Neural cell (in vitro differentiated cells): ENCODE results near the gene GSDMA. TPM values are rescaled to one million over a fixed set of nuclear protein-coding genes. Genes with fewer than 3 reads are reported as not detected.

Source experiments
- polyA plus RNA-seq: library from polyadenylated mRNA; depleted of rRNA; stranded (reverse); fragments of >200 nt; gene quantifications from 2 replicates; pipeline ENCODE4 v1.2.3, GENCODE V29; 2014
- small RNA-seq, 3 experiments: library from RNA; depleted of rRNA; stranded (forward); fragments of <200 nt; gene quantifications; one replicate each; pipeline ENCODE3, GENCODE V24; 2012

The GSDMA gene
- polyA plus RNA-seq, 1 donor from 2014 or later = not detected

Small RNA genes within 50 kb of the gene (small RNA-seq; reads per million reads assigned to genes)
- gene SNORD124 = 76.8 to 93.3 (median 84.2) reads per million in 3 experiments

Other genes starting within 250 kb of the GSDMA start
- gene MIEN1, start 232.5 kb upstream of the GSDMA start, polyA plus RNA-seq = 104 and 106 TPM in 2 replicates
- not detected in 2 replicates for gene GRB7, start 225.1 kb upstream of the GSDMA start, polyA plus RNA-seq
- gene IKZF3, start 98.7 kb upstream of the GSDMA start, polyA plus RNA-seq = not detected in 2 replicates
- gene ZPBP2, start 94.8 kb upstream of the GSDMA start, polyA plus RNA-seq = not detected in 2 replicates
- 22.7 and 40.2 TPM in 2 replicates for gene GSDMB, start 44.4 kb upstream of the GSDMA start, polyA plus RNA-seq
- gene ORMDL3, start 35.4 kb upstream of the GSDMA start, polyA plus RNA-seq = 90.1 and 97.1 TPM in 2 replicates
- gene LRRC3C, start 35.3 kb upstream of the GSDMA start, polyA plus RNA-seq = not detected in 2 replicates
- gene PSMD3, start 17.8 kb downstream of the GSDMA start, polyA plus RNA-seq = 117 and 139 TPM in 2 replicates
- gene CSF3, start 52.4 kb downstream of the GSDMA start, polyA plus RNA-seq = 0.32 TPM in 1 of 2 replicates, not detected in the other
- gene MED24, start 91.4 kb downstream of the GSDMA start, polyA plus RNA-seq = 159 and 161 TPM in 2 replicates
- gene THRA, start 100.0 kb downstream of the GSDMA start, polyA plus RNA-seq = 97.2 and 111 TPM in 2 replicates
- gene NR1D1, start 137.6 kb downstream of the GSDMA start, polyA plus RNA-seq = 0.73 TPM in 1 of 2 replicates, not detected in the other
- 118 and 137 TPM in 2 replicates for gene MSL1, start 159.0 kb downstream of the GSDMA start, polyA plus RNA-seq
- 50.6 and 52.3 TPM in 2 replicates for gene CASC3, start 177.5 kb downstream of the GSDMA start, polyA plus RNA-seq
- gene RAPGEFL1, start 214.5 kb downstream of the GSDMA start, polyA plus RNA-seq = 15.5 and 15.6 TPM in 2 replicates